Panc1 (cell line): ENCODE results near the gene B9D2. TPM values are rescaled to one million over a fixed set of nuclear protein-coding genes. Genes with fewer than 3 reads are reported as not detected.
A peak's percentile ranks its signal among the peaks of the same experiment; 100 is the strongest.

ENCODE experiments used
- ATAC-seq: fragments of 200-7000 bp; cut with Tn5 transposase; 2 replicates; pipeline ENCODE4 v1.9.1; 2020; ENCODE audit warnings: mild to moderate bottlenecking, moderate library complexity
- BruUV-seq: library from RNA; stranded (reverse); fragments of 400-500 nt; replicated peaks from 2 replicates; lab custom pipeline; 2021; lab: Mats Ljungman, UMichigan
- CTCF ChIA-PET: fragments of 300-600 bp; sonication (Branson Sonifier 250); formaldehyde crosslinking; loops from one replicate; lab custom pipeline; 2022; ENCODE audit warnings: antibody characterized with exemption; lab: Charles Lee
- POLR2A ChIA-PET: fragments of 300-600 bp; sonication (Branson Sonifier 250); formaldehyde crosslinking; loops from one replicate; lab custom pipeline; 2022; ENCODE audit warnings: antibody characterized with exemption; lab: Charles Lee
- DNase-seq: peaks from one replicate; pipeline ENCODE4 v3.0.0-alpha.2; 2010; ENCODE audit warnings: low read depth, low spot score
- H3K27ac ChIP-seq: 2 replicates; pipeline ENCODE4 v1.5.1; 2011; ENCODE audit warnings: mild to moderate bottlenecking, low read length, inconsistent platforms
- H3K27me3 ChIP-seq: fragments of 200-500 bp; sonication (Bioruptor generic); 2 replicates; pipeline ENCODE4 v1.6.0; 2014; ENCODE audit warnings: low read length, inconsistent platforms; ENCODE audit not compliant: control insufficient read depth, insufficient read depth
- H3K36me3 ChIP-seq: fragments of 200-500 bp; sonication (Bioruptor generic); 2 replicates; pipeline ENCODE4 v1.5.1; 2014; ENCODE audit warnings: inconsistent platforms, mild to moderate bottlenecking, low read length, moderate library complexity; ENCODE audit not compliant: control insufficient read depth, insufficient read depth
- H3K4me1 ChIP-seq: 2 replicates; pipeline ENCODE4 v1.5.1; 2011; ENCODE audit warnings: inconsistent platforms, mild to moderate bottlenecking, low read length, moderate library complexity; ENCODE audit not compliant: control insufficient read depth, insufficient read depth
- H3K4me3 ChIP-seq, 2 experiments: 2 replicates each; pipeline ENCODE4 v1.5.1; 2011 to 2012; ENCODE audit warnings: low read depth in 2 of 2, low read length in 2 of 2, mild to moderate bottlenecking in 2 of 2, inconsistent platforms in 1 of 2, moderate library complexity in 1 of 2
- H3K9me3 ChIP-seq: fragments of 200-500 bp; sonication (Bioruptor generic); 2 replicates; pipeline ENCODE4 v1.5.1; 2014; ENCODE audit warnings: low read depth, mild to moderate bottlenecking, inconsistent platforms, low read length, moderate library complexity; ENCODE audit not compliant: control insufficient read depth, insufficient read depth
- POLR2AphosphoS5 ChIP-seq: IDR thresholded peaks from 2 replicates; pipeline ENCODE4 v1.6.1; 2012; ENCODE audit warnings: mild to moderate bottlenecking, low read depth, low read length, moderate library complexity
- REST ChIP-seq, 2 experiments: IDR thresholded peaks; 2 replicates each; pipeline ENCODE4 v1.6.1; 2011 to 2012; ENCODE audit warnings: low read depth in 2 of 2, control low read depth in 1 of 2, low read length in 1 of 2, mild to moderate bottlenecking in 1 of 2, moderate library complexity in 1 of 2; ENCODE audit not compliant: insufficient read depth in 1 of 2
- SIN3A ChIP-seq: IDR thresholded peaks from 2 replicates; pipeline ENCODE4 v1.6.1; 2012; ENCODE audit warnings: low read depth, mild to moderate bottlenecking, low read length, moderate library complexity, borderline replicate concordance; ENCODE audit not compliant: insufficient read depth
- TCF7L2 ChIP-seq: IDR thresholded peaks from 2 replicates; pipeline ENCODE4 v1.6.1; 2011; ENCODE audit warnings: mild to moderate bottlenecking, low read depth, low read length, inconsistent platforms
- in situ Hi-C: cut with HindIII; loops from 2 replicates; pipeline ENCODE4 v1.10.0; 2016; ENCODE audit warnings: low sequenced_read_pairs, low pct_unique_long_range_greater_than_20kb
- intact Hi-C: fragments of 100-400 bp; cut with micrococcal nuclease; formaldehyde crosslinking; loops from one replicate; pipeline ENCODE4 v1.10.0; 2022; ENCODE audit not compliant: unreplicated experiment
- total RNA-seq: library from RNA; stranded (reverse); gene quantifications from one replicate; pipeline ENCODE4 v1.2.1, GENCODE V29; 2021; ENCODE audit not compliant: unreplicated experiment
- TF ChIP-seq, protein P1 (sequence below): fragments of 450-650 bp; IDR thresholded peaks from 2 replicates; pipeline ENCODE4 v1.5.1; 2017; ENCODE audit warnings: mild to moderate bottlenecking

The B9D2 gene
- total RNA-seq, 1 experiment from 2014 or later: 7.1 TPM

DNA sequence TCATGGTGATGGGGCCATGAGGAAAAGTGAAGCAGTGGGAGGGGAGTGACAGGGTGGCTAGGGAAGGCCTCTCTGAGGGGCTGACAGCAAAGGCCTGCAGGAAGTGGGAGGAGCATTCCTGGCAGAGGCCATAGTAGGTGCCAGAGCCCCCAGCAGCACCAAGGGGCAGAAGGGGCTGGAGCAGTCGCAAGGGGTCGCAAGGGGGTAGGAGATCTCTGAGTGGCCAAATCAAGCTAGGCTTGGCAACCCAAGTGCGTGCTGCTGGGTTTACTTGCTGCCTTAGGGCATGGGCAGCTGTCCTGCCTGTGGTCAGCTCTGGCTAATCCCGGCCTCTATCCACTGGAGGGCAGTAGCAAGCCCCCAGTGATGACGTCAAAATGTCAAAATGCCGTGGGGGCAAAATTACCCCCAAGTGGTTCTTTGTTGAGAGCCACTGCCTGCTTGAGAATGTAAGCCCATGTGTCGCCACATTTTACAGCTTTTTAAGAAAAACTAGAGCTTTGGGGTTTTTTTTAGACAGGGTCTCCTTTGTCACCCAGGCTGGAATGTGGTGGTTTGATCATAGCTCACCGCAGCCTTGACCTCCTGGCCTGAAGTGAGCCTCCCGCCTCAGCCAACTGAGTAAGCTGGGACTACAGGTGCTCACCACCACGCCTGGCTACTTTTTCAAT, 42.2 kb downstream of the B9D2 start:
- no peak overlapping the region; the same call in 1 of the 2 replicates for H3K27ac ChIP-seq
- TF ChIP-seq POLR2AphosphoS5: no peak; the same call in 1 of the 2 replicates
- TF ChIP-seq, protein P1, sequence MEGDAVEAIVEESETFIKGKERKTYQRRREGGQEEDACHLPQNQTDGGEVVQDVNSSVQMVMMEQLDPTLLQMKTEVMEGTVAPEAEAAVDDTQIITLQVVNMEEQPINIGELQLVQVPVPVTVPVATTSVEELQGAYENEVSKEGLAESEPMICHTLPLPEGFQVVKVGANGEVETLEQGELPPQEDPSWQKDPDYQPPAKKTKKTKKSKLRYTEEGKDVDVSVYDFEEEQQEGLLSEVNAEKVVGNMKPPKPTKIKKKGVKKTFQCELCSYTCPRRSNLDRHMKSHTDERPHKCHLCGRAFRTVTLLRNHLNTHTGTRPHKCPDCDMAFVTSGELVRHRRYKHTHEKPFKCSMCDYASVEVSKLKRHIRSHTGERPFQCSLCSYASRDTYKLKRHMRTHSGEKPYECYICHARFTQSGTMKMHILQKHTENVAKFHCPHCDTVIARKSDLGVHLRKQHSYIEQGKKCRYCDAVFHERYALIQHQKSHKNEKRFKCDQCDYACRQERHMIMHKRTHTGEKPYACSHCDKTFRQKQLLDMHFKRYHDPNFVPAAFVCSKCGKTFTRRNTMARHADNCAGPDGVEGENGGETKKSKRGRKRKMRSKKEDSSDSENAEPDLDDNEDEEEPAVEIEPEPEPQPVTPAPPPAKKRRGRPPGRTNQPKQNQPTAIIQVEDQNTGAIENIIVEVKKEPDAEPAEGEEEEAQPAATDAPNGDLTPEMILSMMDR: peak; percentile 79; the same call in 1 of the 2 replicates
- in situ Hi-C loops (no loop called here), intact Hi-C loops (no loop called here)
- ChIA-PET CTCF (interaction anchor here (0.7 kb wide), 1 partner anchor 15 kb away, joined by 3 read pairs; no protein-coding TSS in a partner anchor), POLR2A (no interaction called here)
- DNase-seq (no peak), ATAC-seq (peak; percentile 22; the same call in 1 of the 2 replicates)
- no peaks in the 10 kb centered on the region for H3K27me3 ChIP-seq
- no peak overlapping the region for H3K4me3 ChIP-seq
- H3K4me1 ChIP-seq: peaks cover 39% of the 10 kb centered on the region
- no peaks in the 10 kb centered on the region for H3K36me3 ChIP-seq
- H3K9me3 ChIP-seq: no peaks in the 10 kb centered on the region
- no TSS peak for BruUV-seq

DNA sequence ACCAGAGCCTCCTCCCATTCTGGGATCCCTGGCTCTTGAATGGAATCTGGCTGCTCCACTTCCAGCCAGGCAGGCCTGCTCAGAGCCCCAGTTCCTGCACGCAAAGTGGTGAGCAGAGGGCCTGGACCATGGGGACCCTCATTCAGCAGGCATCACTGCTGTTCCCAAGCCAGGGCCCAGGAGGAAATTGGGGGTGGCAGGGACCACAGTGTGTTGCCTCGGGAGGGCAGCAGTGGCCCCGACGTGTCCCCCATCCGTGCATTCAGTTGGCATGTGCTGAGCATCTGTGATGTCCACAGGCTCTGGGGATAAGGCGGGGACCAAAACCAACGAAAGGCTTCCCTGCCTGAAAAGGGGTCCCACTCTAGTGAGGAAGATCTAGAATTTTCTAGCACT, 42.7 kb downstream of the B9D2 start:
- intact Hi-C loops (no loop called here), in situ Hi-C loops (no loop called here)
- ChIA-PET CTCF (interaction anchor here (0.7 kb wide), 1 partner anchor 16 kb away, joined by 3 read pairs; no protein-coding TSS in a partner anchor), POLR2A (no interaction called here)
- Histone ChIP-seq H3K27me3 (no peaks in the 10 kb centered on the region), H3K36me3 (no peaks in the 10 kb centered on the region), H3K27ac (no peak overlapping the region), H3K9me3 (no peaks in the 10 kb centered on the region), H3K4me3 (no peak overlapping the region), H3K4me1 (peaks cover 37% of the 10 kb centered on the region)
- ATAC-seq (no peak), DNase-seq (no peak)
- 0 out of 2 replicates have a peak, but pooled peaks have one; percentile 10 for TF ChIP-seq POLR2AphosphoS5
- TF ChIP-seq, protein P1: no peak
- BruUV-seq: no TSS peak

DNA sequence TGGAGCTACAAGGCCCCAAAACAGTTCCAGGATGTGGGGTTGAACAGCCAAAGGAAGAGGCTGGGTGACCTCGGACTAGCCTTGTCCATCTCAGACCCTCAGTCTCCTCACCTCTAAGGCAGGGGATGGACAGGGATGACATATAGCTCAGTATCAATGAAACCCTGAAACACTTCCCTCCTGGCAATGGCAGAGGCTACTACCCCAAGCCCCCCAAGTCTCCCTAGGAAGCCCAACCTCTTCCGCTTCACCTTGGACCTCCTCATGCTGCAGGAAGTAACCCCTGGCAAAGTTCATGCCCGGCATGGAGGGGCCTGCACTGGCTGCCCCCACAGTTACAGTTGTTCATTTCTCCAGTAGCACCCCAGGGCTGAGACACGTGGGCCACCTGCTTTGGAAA, 43.4 kb downstream of the B9D2 start:
- no peak for ATAC-seq
- Histone ChIP-seq H3K4me3 (no peak overlapping the region), H3K4me1 (peaks cover 31% of the 10 kb centered on the region), H3K9me3 (no peaks in the 10 kb centered on the region), H3K36me3 (no peaks in the 10 kb centered on the region), H3K27me3 (no peaks in the 10 kb centered on the region), H3K27ac (no peak overlapping the region)
- ChIA-PET POLR2A (no interaction called here), CTCF (no interaction called here)
- in situ Hi-C loops (no loop called here), intact Hi-C loops (no loop called here)
- no TSS peak for BruUV-seq
- TF ChIP-seq SIN3A (no peak), REST (IDR thresholded peaks at IDR 0.05; ENCODE audit: insufficient read depth in 1 of 2, low read depth in 2 of 2, low read length in 1 of 2) (no peak), TCF7L2 (no peak), POLR2AphosphoS5 (no peak)
- TF ChIP-seq, protein P1: no peak
- DNase-seq: no peak
